Body of pancreas (tissue), 4 donors: ENCODE measurements around the gene CREB5. TPM values are rescaled to one million over a fixed set of nuclear protein-coding genes. Genes with fewer than 3 reads are reported as not detected.

Experiments used
- ATAC-seq: fragments of 150-250 bp; one replicate; pipeline ENCODE4 v1.9.1; 2016
- DNase-seq, 4 donors: peaks; one replicate each; pipeline ENCODE4 v3.0.0-alpha.2; 2019
- H3K27ac ChIP-seq, 4 donors: fragments of 200-600 bp; sonication (generic); 1 replicate in 3 of 4; 2 replicates in 1 of 4; pipeline versions ENCODE4 v1.5.1 to v1.6.1; 2016 to 2019; ENCODE audit warnings: mild to moderate bottlenecking in 1 of 4, mixed read lengths in 1 of 4, moderate library complexity in 1 of 4
- H3K27me3 ChIP-seq, 2 donors: fragments of 200-600 bp; sonication (generic); one replicate each; pipeline ENCODE4 v1.6.0; 2016; ENCODE audit warnings: mild to moderate bottlenecking in 1 of 2
- H3K36me3 ChIP-seq, 2 donors: fragments of 200-600 bp; sonication (generic); replicated peaks in 1 of 2; 2 replicates each; pipeline ENCODE4 v1.5.1; 2016; ENCODE audit warnings: low read depth in 2 of 2; ENCODE audit not compliant: insufficient read depth in 1 of 2
- H3K4me1 ChIP-seq: fragments of 200-600 bp; sonication (generic); one replicate; pipeline ENCODE4 v1.6.0; 2016
- H3K4me3 ChIP-seq, 2 donors: fragments of 200-600 bp; sonication (generic); 1 replicate in 1 of 2; 2 replicates in 1 of 2; pipeline ENCODE4 v1.5.1; 2016 to 2019
- H3K9me3 ChIP-seq, 3 donors: fragments of 200-600 bp; sonication (generic); 1 replicate in 2 of 3; 2 replicates in 1 of 3; pipeline ENCODE4 v1.5.1; 2016
- CTCF ChIP-seq, 7 experiments: fragments of 450-650 bp in 4 of 7; fragments of 200-600 bp in 3 of 7; sonication (generic) in 3 of 7; IDR thresholded peaks; one replicate each; pipeline ENCODE4 v1.5.1; 2016 to 2019; ENCODE audit warnings: antibody characterized with exemption in 7 of 7
- POLR2A ChIP-seq, 3 donors: fragments of 450-650 bp; IDR thresholded peaks; one replicate each; pipeline ENCODE4 v1.6.1; 2016; ENCODE audit warnings: antibody characterized with exemption in 3 of 3, mild to moderate bottlenecking in 2 of 3
- WGBS, 2 donors: methylation state at CpG; one replicate each; pipeline ENCODE4 v1.1.5; 2017; 5-methylcytosine and 5-hydroxymethylcytosine counted together
- intact Hi-C: fragments of 100-400 bp; cut with DNase I; formaldehyde crosslinking; loops from one replicate; pipeline ENCODE4 v1.15.1; 2023
- total RNA-seq, 2 donors: library from RNA; depleted of rRNA; stranded (reverse); fragments of >200 nt; gene quantifications; one replicate each; pipeline ENCODE4 v1.1.0, GENCODE V29; 2016

CREB5 gene
- total RNA-seq, 2 donors from 2014 or later: 10.4 to 25.7 TPM

GRCh38 chr7:28588602-28589001 lies 176.3 kb downstream of the CREB5 start:
- Histone ChIP-seq H3K4me3 (no peak overlapping the region), H3K27me3 (no peaks in the 10 kb centered on the region), H3K9me3 (no peaks in the 10 kb centered on the region), H3K27ac (no peak overlapping the region), H3K36me3 (no peaks in the 10 kb centered on the region), H3K4me1 (no peaks in the 10 kb centered on the region)
- no peak for ATAC-seq
- TF ChIP-seq CTCF (IDR thresholded peaks at IDR 0.05) (no peak), POLR2A (IDR thresholded peaks at IDR 0.05) (no peak)
- WGBS, 2 donors: 51 to 58% methylated on average over 5 of the region's 5 CpGs
- DNase-seq: no peak
- intact Hi-C loops: no loop called here

GRCh38 chr7:28591041-28591674 lies 178.8 kb downstream of the CREB5 start:
- Histone ChIP-seq H3K9me3 (no peaks in the 10 kb centered on the region), H3K36me3 (no peaks in the 10 kb centered on the region), H3K27ac (no peak overlapping the region), H3K4me1 (no peaks in the 10 kb centered on the region), H3K4me3 (no peak overlapping the region), H3K27me3 (no peaks in the 10 kb centered on the region)
- DNase-seq (no peak), ATAC-seq (no peak)
- 66 to 75% methylated on average over 5 of the region's 5 CpGs for WGBS, 2 donors
- intact Hi-C loops: no loop called here
- no peak for TF ChIP-seq CTCF (IDR thresholded peaks at IDR 0.05)
- no peak for TF ChIP-seq POLR2A (IDR thresholded peaks at IDR 0.05)

GRCh38 chr7:28591725-28592349 lies 179.5 kb downstream of the CREB5 start:
- H3K4me3 ChIP-seq: no peak overlapping the region
- TF ChIP-seq POLR2A (IDR thresholded peaks at IDR 0.05) (no peak), CTCF (IDR thresholded peaks at IDR 0.05) (no peak)
- intact Hi-C loops: no loop called here
- no peaks in the 10 kb centered on the region for H3K27me3 ChIP-seq
- H3K36me3 ChIP-seq: no peaks in the 10 kb centered on the region
- no peaks in the 10 kb centered on the region for H3K4me1 ChIP-seq
- 61 to 91% methylated on average over 2 of the region's 2 CpGs for WGBS, 2 donors
- DNase-seq: no peak
- ATAC-seq: no peak
- H3K9me3 ChIP-seq: no peaks in the 10 kb centered on the region
- H3K27ac ChIP-seq: no peak overlapping the region

GRCh38 chr7:28592861-28593260 lies 180.5 kb downstream of the CREB5 start:
- H3K4me3 ChIP-seq: no peak overlapping the region
- DNase-seq (no peak), ATAC-seq (no peak)
- TF ChIP-seq POLR2A (IDR thresholded peaks at IDR 0.05): no peak
- TF ChIP-seq CTCF (IDR thresholded peaks at IDR 0.05): no peak
- H3K27me3 ChIP-seq: no peaks in the 10 kb centered on the region
- intact Hi-C loops: no loop called here
- WGBS, 2 donors: 83 to 97% methylated on average over 3 of the region's 3 CpGs
- H3K27ac ChIP-seq: no peak overlapping the region
- H3K36me3 ChIP-seq: no peaks in the 10 kb centered on the region
- H3K9me3 ChIP-seq: no peaks in the 10 kb centered on the region
- no peaks in the 10 kb centered on the region for H3K4me1 ChIP-seq

GRCh38 chr7:28595076-28595475 lies 182.8 kb downstream of the CREB5 start:
- intact Hi-C loops: no loop called here
- H3K4me1 ChIP-seq: no peaks in the 10 kb centered on the region
- 81 to 85% methylated on average over 4 of the region's 4 CpGs for WGBS, 2 donors
- no peak overlapping the region for H3K4me3 ChIP-seq
- H3K9me3 ChIP-seq: no peaks in the 10 kb centered on the region
- no peaks in the 10 kb centered on the region for H3K36me3 ChIP-seq
- H3K27ac ChIP-seq: no peak overlapping the region
- TF ChIP-seq CTCF (IDR thresholded peaks at IDR 0.05): no peak
- TF ChIP-seq POLR2A (IDR thresholded peaks at IDR 0.05): no peak
- DNase-seq (no peak), ATAC-seq (no peak)
- no peaks in the 10 kb centered on the region for H3K27me3 ChIP-seq
